Uterus (tissue), 4 donors: ENCODE results near the gene SHANK2. TPM values are rescaled to one million over a fixed set of nuclear protein-coding genes. Genes with fewer than 3 reads are reported as not detected.

ENCODE experiments used
- DNase-seq, 2 donors: peaks; one replicate each; pipeline ENCODE4 v3.0.0-alpha.2; 2019 to 2020
- H3K27ac ChIP-seq, 2 donors: fragments of 200-600 bp; sonication (generic); 1 replicate in 1 of 2; 2 replicates in 1 of 2; pipeline ENCODE4 v1.5.1; 2016 to 2018
- H3K27me3 ChIP-seq, 2 donors: fragments of 200-600 bp; sonication (generic); one replicate each; pipeline ENCODE4 v1.5.1; 2018 to 2019; ENCODE audit warnings: control low read depth in 1 of 2
- H3K36me3 ChIP-seq, 2 donors: fragments of 200-600 bp; sonication (generic); one replicate each; pipeline ENCODE4 v1.5.1; 2019; ENCODE audit warnings: control low read depth in 1 of 2
- H3K4me1 ChIP-seq, 2 donors: fragments of 200-600 bp; sonication (generic); one replicate each; pipeline ENCODE4 v1.5.1; 2018 to 2019; ENCODE audit warnings: control low read depth in 1 of 2
- H3K4me3 ChIP-seq, 2 donors: fragments of 200-600 bp; sonication (generic); 1 replicate in 1 of 2; 2 replicates in 1 of 2; pipeline ENCODE4 v1.5.1; 2018 to 2019; ENCODE audit warnings: mild to moderate bottlenecking in 1 of 2
- H3K9me3 ChIP-seq, 2 donors: fragments of 200-600 bp; sonication (generic); one replicate each; pipeline ENCODE4 v1.5.1; 2019; ENCODE audit warnings: control low read depth in 1 of 2
- CTCF ChIP-seq, 4 experiments: fragments of 200-600 bp in 2 of 4; fragments of 450-650 bp in 2 of 4; sonication (generic) in 2 of 4; IDR thresholded peaks; one replicate each; pipeline ENCODE4 v1.5.1; 2016 to 2019; ENCODE audit warnings: antibody characterized with exemption in 4 of 4, mild to moderate bottlenecking in 2 of 4, moderate library complexity in 1 of 4
- POLR2A ChIP-seq, 2 donors: fragments of 450-650 bp; IDR thresholded peaks; one replicate each; pipeline ENCODE4 v1.6.1; 2016; ENCODE audit warnings: antibody characterized with exemption in 2 of 2, mild to moderate bottlenecking in 1 of 2, moderate library complexity in 1 of 2
- intact Hi-C: fragments of 100-400 bp; cut with DNase I; formaldehyde crosslinking; loops from one replicate; pipeline ENCODE4 v1.15.1; 2023; ENCODE audit warnings: low total_unique reads
- total RNA-seq, 4 donors: library from RNA; depleted of rRNA in 3 of 4; stranded (reverse); fragments of >200 nt in 3 of 4; gene quantifications; one replicate each; pipeline versions ENCODE4 v1.1.0 to v1.2.4, GENCODE V29; 2014 to 2023
- donor health status: DM: yes; HTN: yes; CAD: no.

Gene SHANK2
- total RNA-seq, 4 donors from 2014 or later: 0.51 to 6.8 (median 0.99) TPM

DNA sequence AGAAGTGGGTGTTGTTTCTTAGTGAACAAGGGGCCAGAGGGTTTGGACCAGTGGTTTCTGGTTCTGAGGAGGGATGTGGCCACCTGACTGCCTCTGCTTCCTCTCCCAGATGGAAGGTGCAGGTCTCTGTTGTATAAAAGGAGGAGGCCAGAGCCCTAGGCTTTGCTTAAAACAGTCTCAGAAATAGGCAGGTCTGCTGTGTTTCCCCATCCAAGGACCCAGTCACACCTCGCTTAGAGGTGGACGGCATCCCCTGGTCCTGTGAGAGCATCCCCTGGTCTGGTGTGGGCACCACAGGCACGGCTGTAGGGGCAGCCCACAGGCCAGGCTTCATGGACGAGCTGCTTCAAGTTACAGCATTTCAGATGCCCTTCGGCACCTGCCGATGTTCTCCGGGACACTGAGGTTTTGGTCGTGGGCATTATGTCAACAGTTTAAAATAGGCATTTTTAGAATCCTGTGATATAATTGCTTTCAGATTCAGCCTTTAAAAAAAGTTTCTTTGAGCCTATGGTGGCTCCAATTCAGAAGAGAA is 45.7 kb upstream of the SHANK2 start:
- H3K27ac ChIP-seq: no peak overlapping the region
- TF ChIP-seq CTCF (IDR thresholded peaks at IDR 0.05) (no peak), POLR2A (IDR thresholded peaks at IDR 0.05) (no peak)
- intact Hi-C loops: no loop called here

DNA sequence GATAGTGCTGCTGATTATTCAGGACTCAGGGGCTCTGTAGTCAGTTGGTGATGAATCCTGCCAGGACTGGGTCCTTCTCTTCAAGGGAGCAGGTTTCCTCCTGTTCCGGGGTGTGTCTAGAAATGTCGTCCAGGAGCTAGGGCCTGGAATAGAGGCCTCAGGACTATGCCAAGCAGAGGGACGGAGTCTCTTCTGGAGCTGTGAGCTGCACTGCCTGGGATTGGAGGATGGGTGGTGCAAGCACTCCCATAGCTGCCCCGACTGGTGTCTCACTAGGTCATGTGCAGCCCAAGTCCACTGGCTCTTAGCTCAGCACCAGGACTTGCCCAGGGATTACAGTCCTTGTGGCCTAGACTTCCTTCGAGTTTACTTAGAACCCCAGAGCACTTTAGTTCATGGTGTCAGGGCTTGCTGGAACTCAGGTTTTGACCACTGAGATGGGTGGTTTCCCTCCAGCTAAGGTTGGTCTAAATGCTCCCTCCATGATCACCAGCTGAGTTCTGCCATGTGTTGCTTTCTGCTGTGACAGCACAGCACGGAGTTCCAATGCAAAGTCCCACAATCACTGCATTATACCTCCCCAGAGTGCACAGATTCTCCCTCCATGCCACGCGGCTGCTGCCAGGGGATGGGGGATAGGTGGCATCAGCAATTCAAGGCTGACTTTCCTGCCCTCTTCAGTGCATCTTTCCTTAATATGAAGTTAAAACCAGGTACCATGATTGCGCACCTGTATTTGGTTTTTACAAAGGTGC is 42.6 kb upstream of the SHANK2 start:
- intact Hi-C loops: no loop called here

More for the DNA sequence above, 45.7 kb upstream of the SHANK2 start:
- Histone ChIP-seq H3K4me1 (no peaks in the 10 kb centered on the region), H3K36me3 (no peaks in the 10 kb centered on the region), H3K9me3 (no peaks in the 10 kb centered on the region), H3K27me3 (no peaks in the 10 kb centered on the region), H3K4me3 (no peak overlapping the region)
- DNase-seq: no peak

DNA sequence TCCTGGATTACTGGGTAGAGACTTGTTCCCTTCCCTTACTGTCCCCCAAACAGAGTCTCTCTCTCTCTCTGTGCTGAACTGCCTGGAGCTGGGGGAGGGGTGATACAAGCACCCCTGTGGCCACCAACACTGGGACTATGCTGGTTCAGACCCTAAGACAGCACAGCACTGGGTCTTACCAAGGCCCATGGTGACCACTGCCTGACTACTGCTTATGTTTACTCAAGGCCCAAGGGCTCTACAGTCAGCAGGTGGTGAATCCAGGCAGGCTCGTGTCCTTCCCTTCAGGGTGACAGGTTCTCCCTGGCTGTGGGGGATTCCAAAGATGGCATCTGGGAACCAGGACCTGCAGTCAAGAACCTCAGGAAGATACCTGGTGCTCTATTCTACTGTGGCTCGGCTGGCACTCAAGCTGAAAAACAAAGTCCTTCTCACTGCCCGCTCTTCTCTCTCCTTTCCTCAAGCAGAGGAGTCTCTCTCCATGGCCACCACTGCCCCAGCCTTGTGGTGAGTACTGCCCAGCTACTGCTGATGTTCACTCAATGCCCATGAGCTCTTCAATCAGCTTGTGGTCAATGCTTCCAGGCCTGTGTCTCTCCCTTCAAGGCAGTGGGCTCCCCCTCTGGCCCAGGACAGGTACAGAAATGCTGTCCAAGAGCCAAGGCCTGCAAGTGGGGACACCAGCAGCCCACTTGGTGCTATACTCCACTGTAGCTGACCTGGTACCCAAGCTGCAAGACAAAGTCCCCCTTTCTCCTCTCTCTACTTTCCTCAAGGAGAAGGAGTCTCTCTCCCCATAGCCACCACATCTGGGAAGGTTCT is 41.8 kb upstream of the SHANK2 start:
- Histone ChIP-seq H3K4me1 (no peaks in the 10 kb centered on the region), H3K36me3 (no peaks in the 10 kb centered on the region), H3K27me3 (no peaks in the 10 kb centered on the region), H3K27ac (no peak overlapping the region), H3K9me3 (no peaks in the 10 kb centered on the region), H3K4me3 (no peak overlapping the region)
- TF ChIP-seq CTCF (IDR thresholded peaks at IDR 0.05) (no peak), POLR2A (IDR thresholded peaks at IDR 0.05) (no peak)
- intact Hi-C loops: no loop called here
- no peak for DNase-seq

More for the DNA sequence above, 42.6 kb upstream of the SHANK2 start:
- H3K4me1 ChIP-seq: no peaks in the 10 kb centered on the region
- H3K36me3 ChIP-seq: no peaks in the 10 kb centered on the region
- H3K27me3 ChIP-seq: no peaks in the 10 kb centered on the region
- no peak overlapping the region for H3K27ac ChIP-seq
- no peaks in the 10 kb centered on the region for H3K9me3 ChIP-seq
- no peak for DNase-seq
- no peak for TF ChIP-seq POLR2A (IDR thresholded peaks at IDR 0.05)
- no peak for TF ChIP-seq CTCF (IDR thresholded peaks at IDR 0.05)
- H3K4me3 ChIP-seq: no peak overlapping the region

DNA sequence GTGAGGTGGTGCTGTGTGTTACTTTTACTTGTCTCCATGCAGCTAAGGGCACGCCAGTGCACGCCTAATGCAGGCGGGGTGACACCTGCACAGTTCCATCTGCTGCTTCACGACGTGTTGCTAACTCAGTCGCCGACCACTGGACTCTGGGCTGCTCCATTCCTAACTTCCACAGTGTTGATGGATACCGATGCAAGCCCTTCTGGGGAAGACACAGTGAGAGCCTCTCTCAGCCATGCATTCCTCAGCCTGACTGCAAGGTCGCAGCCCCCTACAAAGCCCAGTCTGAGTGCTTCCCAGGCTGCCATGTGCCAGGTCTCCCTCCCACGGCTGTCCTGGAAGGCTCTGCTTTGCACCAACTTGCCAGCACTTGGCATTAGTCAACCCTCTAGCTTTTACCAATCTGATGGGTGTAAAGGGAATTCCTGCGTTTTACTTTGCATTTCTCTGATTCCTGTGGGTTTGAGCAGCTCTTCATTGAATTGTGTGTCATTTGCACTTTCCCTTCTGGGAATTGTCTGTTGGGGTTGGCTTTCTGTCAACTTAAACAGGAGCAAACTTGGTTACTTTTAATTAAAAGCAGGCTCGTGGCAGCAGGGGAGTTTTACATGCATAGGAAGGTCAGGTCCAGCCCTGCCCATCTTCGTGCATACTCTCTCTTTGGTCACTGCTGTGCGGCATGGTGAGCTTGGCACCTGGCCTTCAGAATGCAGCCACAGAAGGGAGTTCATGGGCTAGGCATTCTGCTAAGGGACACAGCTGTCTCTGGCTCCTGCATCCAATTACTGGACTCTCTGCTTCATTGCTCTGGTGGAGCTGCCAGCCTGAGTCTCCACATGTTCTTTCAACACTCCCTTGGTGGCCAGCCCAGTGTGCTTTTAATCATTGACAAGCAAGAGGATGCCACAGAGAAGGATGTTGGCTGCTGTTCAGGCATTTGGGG is 34.6 kb upstream of the SHANK2 start:
- H3K4me1 ChIP-seq: no peaks in the 10 kb centered on the region
- intact Hi-C loops: no loop called here
- TF ChIP-seq CTCF (IDR thresholded peaks at IDR 0.05) (no peak), POLR2A (IDR thresholded peaks at IDR 0.05) (no peak)
- no peak overlapping the region for H3K27ac ChIP-seq
- no peaks in the 10 kb centered on the region for H3K27me3 ChIP-seq
- no peak overlapping the region for H3K4me3 ChIP-seq
- H3K36me3 ChIP-seq: no peaks in the 10 kb centered on the region
- no peak for DNase-seq
- H3K9me3 ChIP-seq: no peaks in the 10 kb centered on the region
